ENCODE results near the gene EPS8L1.

Gene EPS8L1

DNA sequence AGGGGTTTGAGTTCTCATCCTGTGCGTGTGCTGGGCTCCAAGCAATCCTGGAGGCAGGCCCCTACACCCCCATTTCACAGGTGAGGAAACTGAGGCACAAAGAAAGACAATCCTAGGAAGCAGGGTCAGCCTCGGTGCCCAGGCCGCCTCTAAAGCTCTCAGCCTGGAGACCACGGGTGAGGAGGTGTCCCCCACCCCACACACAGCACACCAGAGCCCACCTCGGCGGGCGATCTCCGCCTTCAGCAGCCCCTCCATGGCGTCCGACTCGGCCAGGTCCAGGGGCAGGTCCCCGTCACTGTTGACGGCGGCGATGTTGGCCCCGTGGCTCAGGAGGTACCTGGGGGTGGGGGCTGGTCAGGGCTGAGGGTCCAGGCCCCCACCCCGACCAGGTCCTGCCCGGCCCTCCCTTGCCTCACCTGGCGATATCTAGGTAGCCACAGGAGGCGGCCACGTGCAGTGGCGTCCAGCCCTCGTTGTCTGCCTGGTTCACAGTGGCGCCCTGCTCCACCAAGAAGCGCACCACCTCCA is 36.6 kb downstream of the EPS8L1 start:
- Mint-ChIP-seq H3K27ac (no peak overlapping the region), H3K4me1 (peaks cover 16% of the 10 kb centered on the region), H3K27me3 (no peaks in the 10 kb centered on the region), H3K4me3 (no peak overlapping the region), H3K36me3 (peaks cover 4% of the 10 kb centered on the region), H3K9me3 (no peaks in the 10 kb centered on the region)

DNA sequence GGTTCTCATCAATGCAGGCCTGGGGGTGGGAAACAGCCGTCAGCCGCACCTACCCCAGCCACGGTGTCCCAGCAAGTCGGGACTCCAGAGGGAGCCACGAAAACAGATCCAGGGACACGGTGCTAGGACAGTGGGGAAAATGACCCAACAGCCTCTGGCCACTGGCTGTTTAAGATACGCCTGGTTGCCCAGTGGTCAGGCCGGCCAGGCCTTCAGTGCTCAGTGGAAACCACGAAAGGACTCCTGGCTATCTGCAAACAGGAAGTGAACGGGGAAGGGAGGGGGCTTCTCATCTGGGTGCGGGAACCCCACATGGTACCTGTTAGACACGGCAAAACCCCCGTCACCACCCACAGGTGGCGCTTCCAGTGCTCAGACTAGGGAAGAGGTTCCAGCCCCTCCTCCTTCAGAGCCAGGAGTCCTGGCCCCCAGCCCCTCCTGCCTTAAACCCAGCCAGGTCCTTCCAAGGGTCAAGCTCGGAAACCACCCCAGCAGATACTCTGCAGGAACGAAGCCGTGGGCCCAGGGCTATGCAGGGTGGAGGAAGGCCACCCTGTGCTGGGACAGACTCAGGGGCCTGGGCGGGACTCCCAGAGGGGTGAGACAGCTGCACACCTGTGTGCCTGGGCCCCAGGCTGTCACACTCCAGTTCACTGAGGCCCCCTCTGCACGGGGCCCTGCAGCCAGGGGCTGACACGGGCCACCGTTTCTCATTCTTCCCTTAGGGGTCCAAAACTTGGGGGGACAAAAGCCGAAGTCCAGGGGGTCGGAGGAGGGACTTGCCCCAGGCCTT is 37.3 kb downstream of the EPS8L1 start:
- no peak overlapping the region for H3K27ac Mint-ChIP-seq
- peaks cover 20% of the 10 kb centered on the region for H3K4me1 Mint-ChIP-seq
- H3K4me3 Mint-ChIP-seq: no peak overlapping the region
- H3K36me3 Mint-ChIP-seq: peaks cover 6% of the 10 kb centered on the region
- no peaks in the 10 kb centered on the region for H3K27me3 Mint-ChIP-seq
- no peaks in the 10 kb centered on the region for H3K9me3 Mint-ChIP-seq

GRCh38 chr19:55113570-55114039 is 37.9 kb downstream of the EPS8L1 start:
- no peak overlapping the region for H3K27ac Mint-ChIP-seq
- no peaks in the 10 kb centered on the region for H3K27me3 Mint-ChIP-seq
- H3K4me1 Mint-ChIP-seq: peaks cover 20% of the 10 kb centered on the region
- no peaks in the 10 kb centered on the region for H3K9me3 Mint-ChIP-seq
- H3K4me3 Mint-ChIP-seq: no peak overlapping the region
- H3K36me3 Mint-ChIP-seq: peaks cover 5% of the 10 kb centered on the region

DNA sequence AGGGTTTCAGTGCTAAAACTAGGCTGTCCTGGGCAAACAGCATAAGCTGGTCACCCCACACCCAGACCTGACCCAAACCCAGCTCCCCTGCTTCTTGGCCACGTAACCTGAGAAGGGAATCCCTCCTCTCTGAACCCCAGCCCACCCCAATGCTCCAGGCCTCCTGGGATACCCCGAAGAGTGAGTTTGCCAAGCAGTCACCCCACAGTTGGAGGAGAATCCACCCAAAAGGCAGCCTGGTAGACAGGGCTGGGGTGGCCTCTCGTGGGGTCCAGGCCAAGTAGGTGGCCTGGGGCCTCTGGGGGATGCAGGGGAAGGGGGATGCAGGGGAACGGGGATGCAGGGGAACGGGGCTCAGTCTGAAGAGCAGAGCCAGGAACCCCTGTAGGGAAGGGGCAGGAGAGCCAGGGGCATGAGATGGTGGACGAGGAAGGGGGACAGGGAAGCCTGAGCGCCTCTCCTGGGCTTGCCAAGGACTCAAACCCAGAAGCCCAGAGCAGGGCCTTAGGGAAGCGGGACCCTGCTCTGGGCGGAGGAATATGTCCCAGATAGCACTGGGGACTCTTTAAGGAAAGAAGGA is 39.0 kb downstream of the EPS8L1 start:
- Mint-ChIP-seq H3K27me3 (no peaks in the 10 kb centered on the region), H3K9me3 (no peaks in the 10 kb centered on the region), H3K4me1 (peaks cover 25% of the 10 kb centered on the region), H3K4me3 (peak overlapping the region; percentile 93), H3K36me3 (peaks cover 5% of the 10 kb centered on the region), H3K27ac (no peak overlapping the region)

DNA sequence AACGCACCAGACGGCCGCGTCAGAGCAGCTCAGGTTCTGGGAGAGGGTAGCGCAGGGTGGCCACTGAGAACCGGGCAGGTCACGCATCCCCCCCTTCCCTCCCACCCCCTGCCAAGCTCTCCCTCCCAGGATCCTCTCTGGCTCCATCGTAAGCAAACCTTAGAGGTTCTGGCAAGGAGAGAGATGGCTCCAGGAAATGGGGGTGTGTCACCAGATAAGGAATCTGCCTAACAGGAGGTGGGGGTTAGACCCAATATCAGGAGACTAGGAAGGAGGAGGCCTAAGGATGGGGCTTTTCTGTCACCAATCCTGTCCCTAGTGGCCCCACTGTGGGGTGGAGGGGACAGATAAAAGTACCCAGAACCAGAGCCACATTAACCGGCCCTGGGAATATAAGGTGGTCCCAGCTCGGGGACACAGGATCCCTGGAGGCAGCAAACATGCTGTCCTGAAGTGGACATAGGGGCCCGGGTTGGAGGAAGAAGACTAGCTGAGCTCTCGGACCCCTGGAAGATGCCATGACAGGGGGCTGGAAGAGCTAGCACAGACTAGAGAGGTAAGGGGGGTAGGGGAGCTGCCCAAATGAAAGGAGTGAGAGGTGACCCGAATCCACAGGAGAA is 39.9 kb downstream of the EPS8L1 start:
- Mint-ChIP-seq H3K36me3 (peaks cover 5% of the 10 kb centered on the region), H3K4me3 (peak overlapping the region; percentile 93), H3K4me1 (peaks cover 25% of the 10 kb centered on the region), H3K27me3 (no peaks in the 10 kb centered on the region), H3K9me3 (no peaks in the 10 kb centered on the region), H3K27ac (peak overlapping the region; percentile 52)

- peaks cover 2% of the 10 kb centered on the region for H3K36me3 Mint-ChIP-seq
- H3K9me3 Mint-ChIP-seq: no peaks in the 10 kb centered on the region
- H3K27me3 Mint-ChIP-seq: no peaks in the 10 kb centered on the region
- H3K27ac Mint-ChIP-seq: peak overlapping the region; percentile 88
- H3K4me3 Mint-ChIP-seq: peak overlapping the region; percentile 93
- peaks cover 25% of the 10 kb centered on the region for H3K4me1 Mint-ChIP-seq
Observed at GRCh38 chr19:55116232-55116858, 40.7 kb downstream of the EPS8L1 start.

- Mint-ChIP-seq H3K9me3 (no peaks in the 10 kb centered on the region), H3K27me3 (no peaks in the 10 kb centered on the region), H3K4me3 (peak within 1 kb of the TSS; percentile 100), H3K4me1 (peaks cover 25% of the 10 kb centered on the region), H3K36me3 (peaks cover 2% of the 10 kb centered on the region), H3K27ac (peak within 1 kb of the TSS; percentile 96)
Observed at GRCh38 chr19:55116859-55117662, 41.4 kb downstream of the EPS8L1 start, which contains the start of gene PPP1R12C. TSS of gene PPP1R12C (minus strand) at chr19:55117637. CDS start at chr19:55117543, 94 bp downstream.

GRCh38 chr19:55117663-55118391 is 42.2 kb downstream of the EPS8L1 start:
- Mint-ChIP-seq H3K4me3 (peak overlapping the region; percentile 100), H3K9me3 (no peaks in the 10 kb centered on the region), H3K27ac (peak overlapping the region; percentile 96), H3K27me3 (no peaks in the 10 kb centered on the region), H3K36me3 (peaks cover 2% of the 10 kb centered on the region), H3K4me1 (peaks cover 25% of the 10 kb centered on the region)

DNA sequence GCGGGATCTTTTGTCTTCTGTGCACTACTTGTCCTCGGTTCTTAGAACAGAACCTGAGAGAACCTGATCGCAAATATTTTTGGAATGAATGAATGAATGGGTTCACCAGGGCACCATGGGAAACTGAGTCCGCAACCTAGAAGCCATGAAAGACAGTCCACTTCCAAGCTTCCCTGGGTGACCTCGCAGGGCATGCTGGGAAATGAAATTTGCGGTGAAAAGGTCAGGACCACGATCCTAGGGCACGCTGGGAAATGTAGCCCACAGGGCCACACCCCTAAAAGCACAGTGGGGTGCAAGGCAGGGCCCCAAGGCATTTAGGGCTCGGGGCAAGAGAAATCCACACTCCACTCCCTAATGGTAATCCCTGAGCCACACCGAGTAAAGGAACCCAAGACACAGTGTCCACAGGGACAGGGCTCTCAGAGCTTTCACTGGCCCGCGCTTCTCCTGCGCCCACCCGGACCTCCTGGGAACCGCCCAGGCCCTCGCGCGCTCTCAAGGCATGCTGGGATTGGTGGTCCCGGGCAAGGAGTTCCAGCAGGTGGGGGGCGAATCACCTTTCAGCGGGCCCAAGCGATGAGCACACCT is 42.8 kb downstream of the EPS8L1 start:
- peak overlapping the region; percentile 35 for H3K27ac Mint-ChIP-seq

GRCh38 chr19:55119053-55119452 is 43.4 kb downstream of the EPS8L1 start:
- Mint-ChIP-seq H3K27me3 (no peaks in the 10 kb centered on the region), H3K27ac (peak overlapping the region; percentile 74), H3K36me3 (peaks cover 2% of the 10 kb centered on the region), H3K9me3 (no peaks in the 10 kb centered on the region), H3K4me3 (peak overlapping the region; percentile 100), H3K4me1 (peaks cover 25% of the 10 kb centered on the region)

More for the DNA sequence above, 42.8 kb downstream of the EPS8L1 start:
- Mint-ChIP-seq H3K4me1 (peaks cover 25% of the 10 kb centered on the region), H3K36me3 (peaks cover 2% of the 10 kb centered on the region), H3K4me3 (peak overlapping the region; percentile 100), H3K9me3 (no peaks in the 10 kb centered on the region), H3K27me3 (no peaks in the 10 kb centered on the region)

DNA sequence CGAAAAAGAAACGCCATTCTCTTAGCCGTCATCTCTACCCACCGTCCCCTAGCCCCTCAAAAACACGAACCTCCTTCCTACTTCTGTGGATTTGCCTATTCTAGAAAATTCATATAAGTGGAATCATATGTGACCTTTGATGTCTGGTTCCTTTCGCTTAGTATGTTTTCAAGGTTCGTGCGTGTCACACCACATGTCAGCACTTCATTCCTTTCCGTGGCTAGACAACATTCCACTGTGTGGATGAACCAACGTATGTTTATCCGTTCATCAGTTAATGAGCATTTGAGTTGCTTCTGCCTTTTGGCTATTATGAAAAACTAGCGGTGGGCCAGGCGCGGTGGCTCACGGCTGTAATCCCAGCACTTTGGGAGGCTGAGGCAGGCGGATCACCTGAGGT is 55.8 kb downstream of the EPS8L1 start:
- H3K4me1 Mint-ChIP-seq: no peaks in the 10 kb centered on the region
- H3K4me3 Mint-ChIP-seq: no peak overlapping the region
- H3K27me3 Mint-ChIP-seq: peaks cover 25% of the 10 kb centered on the region
- H3K9me3 Mint-ChIP-seq: no peaks in the 10 kb centered on the region
- H3K27ac Mint-ChIP-seq: no peak overlapping the region
- no peaks in the 10 kb centered on the region for H3K36me3 Mint-ChIP-seq

DNA sequence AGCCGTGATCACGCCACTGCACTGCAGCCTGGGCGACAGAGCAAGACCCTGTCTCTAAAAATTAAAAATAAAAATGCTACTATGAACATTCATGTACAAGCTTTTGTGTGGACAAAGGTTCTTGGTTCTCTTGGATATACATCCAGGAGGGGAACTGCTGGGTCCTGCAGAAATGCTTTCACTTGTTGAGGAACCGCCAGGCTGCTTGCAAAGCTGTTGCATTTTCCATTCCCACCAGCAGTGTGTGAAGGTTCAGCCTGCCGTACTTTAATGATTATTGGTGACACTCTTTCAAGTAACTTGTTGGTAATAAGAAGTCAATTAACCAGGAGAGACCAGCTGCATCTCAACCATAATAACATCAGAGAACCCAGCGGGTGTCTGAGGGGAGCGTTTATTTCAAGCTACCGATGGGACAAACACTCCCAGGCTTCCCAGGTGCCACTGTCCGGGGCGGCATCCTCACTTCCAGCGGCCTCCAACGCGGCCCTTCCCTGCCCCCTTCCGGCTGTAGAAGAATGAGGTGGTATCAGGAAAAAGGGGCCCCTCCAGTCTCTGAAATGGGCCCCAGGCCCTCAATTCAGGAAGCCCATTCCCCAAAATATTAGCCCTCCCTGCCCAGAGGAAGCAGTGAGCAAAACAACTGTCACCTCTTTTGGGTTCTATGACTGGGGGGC is 56.9 kb downstream of the EPS8L1 start:
- Mint-ChIP-seq H3K4me1 (no peaks in the 10 kb centered on the region), H3K9me3 (no peaks in the 10 kb centered on the region), H3K27me3 (peaks cover 17% of the 10 kb centered on the region), H3K4me3 (no peak overlapping the region), H3K27ac (no peak overlapping the region), H3K36me3 (no peaks in the 10 kb centered on the region)

- Mint-ChIP-seq H3K4me3 (no peak overlapping the region), H3K36me3 (no peaks in the 10 kb centered on the region), H3K9me3 (no peaks in the 10 kb centered on the region), H3K4me1 (no peaks in the 10 kb centered on the region), H3K27ac (no peak overlapping the region), H3K27me3 (peaks cover 19% of the 10 kb centered on the region)
Observed at GRCh38 chr19:55133639-55134444, 58.2 kb downstream of the EPS8L1 start.

Measured in activated naive CD4-positive, alpha-beta T cell treated with anti-CD3 and anti-CD28 coated beads, Interleukin-2, amount 50 U/mL, for 24 hours (primary cell).